HFF-Myc (cell line): ENCODE data around the gene RMND1.

Experiments used
- DNase-seq: peaks from one replicate; pipeline ENCODE4 v3.0.0-alpha.2; 2011; ENCODE audit warnings: low read depth; ENCODE audit errors: extremely low read depth
- H3K4me3 ChIP-seq: replicated peaks from 2 replicates; pipeline ENCODE4 v1.5.1; 2011; ENCODE audit warnings: low read depth, mild to moderate bottlenecking, control low read depth, low read length
- TF ChIP-seq, protein P1 (sequence below): IDR thresholded peaks from 2 replicates; pipeline ENCODE4 v1.5.1; 2012; ENCODE audit warnings: mild to moderate bottlenecking, low read depth, low read length, control low read depth; ENCODE audit errors: missing control alignments

The RMND1 gene

DNA sequence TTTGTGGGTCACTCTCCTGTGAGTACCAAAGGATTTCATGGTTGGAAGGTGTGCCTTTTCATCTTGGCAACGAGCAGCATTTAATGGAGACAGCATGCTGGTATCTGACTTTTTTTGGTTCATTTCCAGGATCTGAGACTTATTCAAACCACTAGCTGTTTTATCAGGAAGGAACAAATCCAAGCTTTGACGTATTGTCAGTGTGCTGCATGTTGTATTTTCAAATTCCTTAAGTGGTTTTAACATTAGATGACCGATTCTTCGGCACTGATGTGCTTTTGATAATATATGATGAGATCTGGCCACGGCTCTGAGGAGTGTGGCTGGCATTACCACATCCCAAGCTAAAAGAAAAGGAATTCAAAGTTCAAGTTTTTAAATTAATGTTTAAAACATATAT is 6.4 kb downstream of the RMND1 start:
- TF ChIP-seq, protein P1, sequence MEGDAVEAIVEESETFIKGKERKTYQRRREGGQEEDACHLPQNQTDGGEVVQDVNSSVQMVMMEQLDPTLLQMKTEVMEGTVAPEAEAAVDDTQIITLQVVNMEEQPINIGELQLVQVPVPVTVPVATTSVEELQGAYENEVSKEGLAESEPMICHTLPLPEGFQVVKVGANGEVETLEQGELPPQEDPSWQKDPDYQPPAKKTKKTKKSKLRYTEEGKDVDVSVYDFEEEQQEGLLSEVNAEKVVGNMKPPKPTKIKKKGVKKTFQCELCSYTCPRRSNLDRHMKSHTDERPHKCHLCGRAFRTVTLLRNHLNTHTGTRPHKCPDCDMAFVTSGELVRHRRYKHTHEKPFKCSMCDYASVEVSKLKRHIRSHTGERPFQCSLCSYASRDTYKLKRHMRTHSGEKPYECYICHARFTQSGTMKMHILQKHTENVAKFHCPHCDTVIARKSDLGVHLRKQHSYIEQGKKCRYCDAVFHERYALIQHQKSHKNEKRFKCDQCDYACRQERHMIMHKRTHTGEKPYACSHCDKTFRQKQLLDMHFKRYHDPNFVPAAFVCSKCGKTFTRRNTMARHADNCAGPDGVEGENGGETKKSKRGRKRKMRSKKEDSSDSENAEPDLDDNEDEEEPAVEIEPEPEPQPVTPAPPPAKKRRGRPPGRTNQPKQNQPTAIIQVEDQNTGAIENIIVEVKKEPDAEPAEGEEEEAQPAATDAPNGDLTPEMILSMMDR = no peak
- DNase-seq = no peak
- H3K4me3 ChIP-seq = no peak overlapping the region

- TF ChIP-seq, protein P1 = no peak
- DNase-seq = no peak
- H3K4me3 ChIP-seq = no peak overlapping the region
These were observed 7.9 kb downstream of the RMND1 start for GRCh38 chr6:151443911-151444621.

DNA sequence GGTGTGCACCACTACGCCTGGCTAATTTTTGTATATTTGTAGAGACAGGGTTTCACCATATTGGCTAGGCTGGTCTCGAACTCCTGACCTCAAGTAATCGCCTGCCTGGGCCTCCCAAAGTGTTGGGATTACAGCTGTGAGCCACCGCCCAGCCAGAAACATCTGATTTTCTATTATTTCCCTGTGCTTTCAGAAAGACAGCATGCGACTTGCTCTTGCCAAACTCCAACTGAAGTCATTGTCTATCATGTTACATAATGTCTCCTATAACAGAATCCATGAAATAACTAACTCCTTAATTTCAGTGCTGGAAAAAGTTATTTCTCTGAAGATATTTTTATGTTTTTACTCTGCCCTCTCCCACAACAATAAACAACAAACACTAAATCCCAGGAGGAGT is 8.5 kb downstream of the RMND1 start:
- H3K4me3 ChIP-seq = no peak overlapping the region
- TF ChIP-seq, protein P1 = no peak
- DNase-seq = no peak

- TF ChIP-seq, protein P1 = no peak
- no peak overlapping the region for H3K4me3 ChIP-seq
- no peak for DNase-seq
These were observed 9.6 kb downstream of the RMND1 start for GRCh38 chr6:151442371-151442770.

DNA sequence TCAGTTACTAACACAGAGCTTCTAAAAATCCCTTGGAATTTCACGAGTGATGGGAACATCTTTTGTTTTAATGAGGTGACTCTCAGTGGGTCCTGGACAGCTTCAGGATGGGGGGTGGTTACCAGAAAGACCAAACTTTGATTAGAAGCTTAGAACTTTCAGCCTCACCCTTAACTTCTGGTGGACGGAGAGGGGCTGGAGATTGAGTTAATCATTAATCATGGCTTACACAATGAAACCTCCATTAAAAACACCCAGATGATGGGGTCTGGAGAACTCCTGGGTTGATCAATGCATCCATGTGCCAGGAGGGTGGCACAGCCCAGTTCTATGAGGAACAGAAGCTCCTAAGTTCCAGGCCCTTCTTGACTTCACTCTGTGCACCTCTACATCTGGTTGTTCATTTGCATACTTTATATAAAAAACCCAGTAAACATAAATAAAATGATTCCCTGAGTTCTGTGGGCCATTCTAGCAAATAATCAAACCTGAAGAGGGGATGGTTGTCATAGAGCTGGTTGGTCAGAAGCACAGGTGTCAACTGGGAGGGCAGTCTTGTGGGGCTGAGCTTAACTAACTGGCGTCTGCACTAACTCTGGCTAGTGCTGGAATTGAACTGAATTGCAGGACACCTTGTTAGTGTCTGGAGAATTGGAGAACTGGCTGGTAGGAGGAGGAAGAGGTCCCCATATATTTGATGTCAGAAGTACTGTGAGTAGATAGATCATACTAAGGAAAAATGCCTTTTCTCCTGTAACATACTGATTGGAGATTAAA is 10.3 kb downstream of the RMND1 start:
- DNase-seq = no peak
- TF ChIP-seq, protein P1 = no peak
- no peak overlapping the region for H3K4me3 ChIP-seq

DNA sequence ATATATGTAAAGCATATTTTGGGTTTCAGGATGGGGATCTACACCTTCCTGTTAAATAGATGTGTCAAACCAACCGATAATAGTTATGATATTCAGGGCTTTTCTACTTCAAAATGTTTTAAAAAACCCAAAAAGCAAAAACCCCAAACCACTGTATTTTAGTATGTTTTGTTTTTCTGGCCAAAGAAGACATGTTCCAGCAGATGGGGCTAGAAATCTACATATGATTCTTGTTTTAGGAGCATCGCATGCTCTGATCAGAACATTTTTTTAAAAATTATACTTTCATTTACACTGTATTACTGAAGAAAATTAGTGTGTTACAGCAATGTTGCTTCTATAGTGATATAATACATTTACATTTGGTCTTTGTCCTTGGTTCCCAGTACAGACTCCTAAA is 11.0 kb downstream of the RMND1 start:
- TF ChIP-seq, protein P1 = peak; percentile 19
- no peak for DNase-seq
- H3K4me3 ChIP-seq = no peak overlapping the region

DNA sequence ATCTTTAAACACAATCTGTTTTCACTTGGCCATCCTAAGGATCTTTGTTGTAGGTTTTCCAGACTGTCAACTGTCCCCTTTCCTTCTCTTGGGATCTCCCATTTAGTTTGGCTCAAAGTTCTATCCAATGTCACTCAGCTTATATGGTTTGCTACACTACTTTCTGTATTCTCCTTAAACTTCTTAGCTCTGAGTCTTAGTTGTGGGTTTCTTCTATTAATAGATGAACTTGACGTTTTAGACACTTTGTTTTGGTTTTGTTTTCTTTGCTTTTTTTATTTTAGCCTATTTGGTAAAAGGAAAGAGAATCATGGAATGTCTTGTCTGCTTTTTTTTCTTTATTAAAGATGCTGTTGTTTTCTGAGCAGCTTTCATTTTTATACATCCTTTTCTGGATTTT is 11.4 kb downstream of the RMND1 start:
- no peak overlapping the region for H3K4me3 ChIP-seq
- no peak for DNase-seq
- TF ChIP-seq, protein P1 = no peak
